Natural killer cell (primary cell): ENCODE measurements around the gene C18orf63. TPM values are rescaled to one million over a fixed set of nuclear protein-coding genes. Genes with fewer than 3 reads are reported as not detected.

Experiments
- ATAC-seq, 3 donors: fragments of 150-1000 bp in 2 of 3; fragments of 200-7000 bp in 1 of 3; cut with Tn5 transposase; 1 replicate in 1 of 3; 2 replicates in 2 of 3; pipeline ENCODE4 v1.10.0; 2021; ENCODE audit warnings: mild to moderate bottlenecking in 2 of 3, moderate library complexity in 2 of 3
- DNase-seq, 2 donors: peaks; one replicate each; pipeline versions ENCODE4 v3.0.0 to v3.0.0-alpha.2; 2013 to 2021; ENCODE audit warnings: mixed read lengths in 1 of 2
- H3K27ac ChIP-seq: one replicate; pipeline ENCODE4 v1.5.1; 2013; ENCODE audit warnings: mild to moderate bottlenecking, low read length
- H3K27me3 ChIP-seq: one replicate; pipeline ENCODE4 v1.6.1; 2013; ENCODE audit warnings: low read length; ENCODE audit not compliant: control insufficient read depth, insufficient read depth
- H3K36me3 ChIP-seq: one replicate; pipeline ENCODE4 v1.6.1; 2013; ENCODE audit warnings: low read length; ENCODE audit not compliant: control insufficient read depth, insufficient read depth
- H3K4me1 ChIP-seq: one replicate; pipeline ENCODE4 v1.6.1; 2013; ENCODE audit warnings: low read length; ENCODE audit not compliant: control insufficient read depth, insufficient read depth
- H3K4me3 ChIP-seq: one replicate; pipeline ENCODE4 v1.5.1; 2013; ENCODE audit warnings: low read length
- H3K9me3 ChIP-seq: one replicate; pipeline ENCODE4 v1.6.1; 2013; ENCODE audit warnings: low read length; ENCODE audit not compliant: control insufficient read depth, insufficient read depth
- H3K27ac Mint-ChIP-seq, 2 donors: one replicate each; pipeline ENCODE4 v1.8.0; 2022; ENCODE audit warnings: mild to moderate bottlenecking in 2 of 2, mixed read lengths in 2 of 2, moderate library complexity in 1 of 2
- H3K27me3 Mint-ChIP-seq, 2 donors: one replicate each; pipeline ENCODE4 v1.8.0; 2022; ENCODE audit warnings: low read depth in 2 of 2, mixed read lengths in 2 of 2
- H3K36me3 Mint-ChIP-seq: one replicate; pipeline ENCODE4 v1.8.0; 2022; ENCODE audit warnings: mixed read lengths
- H3K4me1 Mint-ChIP-seq, 2 donors: one replicate each; pipeline ENCODE4 v1.8.0; 2022; ENCODE audit warnings: mixed read lengths in 2 of 2
- H3K4me3 Mint-ChIP-seq: one replicate; pipeline ENCODE4 v1.8.0; 2022; ENCODE audit warnings: mild to moderate bottlenecking, moderate library complexity, mixed read lengths
- H3K9me3 Mint-ChIP-seq, 2 donors: one replicate each; pipeline ENCODE4 v1.8.0; 2022; ENCODE audit warnings: mixed read lengths in 2 of 2
- WGBS: methylation state at CpG from one replicate; pipeline ENCODE4 v1.1.7; 2013; ENCODE audit warnings: missing lambda C conversion rate; ENCODE audit not compliant: insufficient coverage; 5-methylcytosine and 5-hydroxymethylcytosine counted together
- intact Hi-C: fragments of 100-400 bp; cut with micrococcal nuclease; formaldehyde crosslinking; loops from one replicate; pipeline ENCODE4 v1.14.2; 2022
- total RNA-seq, 4 donors: library from RNA; stranded (reverse); fragments of 120-200 nt in 1 of 4; gene quantifications; one replicate each; pipeline versions ENCODE4 v1.2.3 to v1.2.4, GENCODE V29; 2013 to 2022
- TF ChIP-seq, protein P1 (sequence below): fragments of 200-600 bp; IDR thresholded peaks from one replicate; pipeline ENCODE4 v1.8.0; 2022; ENCODE audit warnings: antibody characterized with exemption

The C18orf63 gene
- total RNA-seq, 3 donors from 2014 or later (not counting 1 experiment from before 2014, with no cell fraction given) = not detected

DNA sequence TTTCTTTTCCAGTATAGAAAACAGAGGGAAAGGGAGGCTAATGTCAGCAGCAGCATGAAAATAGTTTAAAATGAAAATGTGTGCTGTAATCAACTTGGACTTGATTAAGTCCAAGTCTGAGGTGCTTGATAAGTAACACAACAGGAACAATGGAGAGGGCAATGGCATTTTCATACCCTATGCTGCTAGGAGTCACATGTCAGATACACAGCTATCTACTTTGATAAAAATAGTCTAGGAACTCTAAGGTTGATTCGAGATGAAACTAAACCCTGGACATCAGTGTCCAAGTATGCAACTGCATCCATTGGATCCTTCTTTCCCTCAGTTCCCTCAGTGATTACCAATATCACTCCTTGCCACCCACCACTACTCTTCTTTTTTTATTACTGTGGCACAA is 4.6 kb upstream of the C18orf63 start:
- TF ChIP-seq, protein P1, sequence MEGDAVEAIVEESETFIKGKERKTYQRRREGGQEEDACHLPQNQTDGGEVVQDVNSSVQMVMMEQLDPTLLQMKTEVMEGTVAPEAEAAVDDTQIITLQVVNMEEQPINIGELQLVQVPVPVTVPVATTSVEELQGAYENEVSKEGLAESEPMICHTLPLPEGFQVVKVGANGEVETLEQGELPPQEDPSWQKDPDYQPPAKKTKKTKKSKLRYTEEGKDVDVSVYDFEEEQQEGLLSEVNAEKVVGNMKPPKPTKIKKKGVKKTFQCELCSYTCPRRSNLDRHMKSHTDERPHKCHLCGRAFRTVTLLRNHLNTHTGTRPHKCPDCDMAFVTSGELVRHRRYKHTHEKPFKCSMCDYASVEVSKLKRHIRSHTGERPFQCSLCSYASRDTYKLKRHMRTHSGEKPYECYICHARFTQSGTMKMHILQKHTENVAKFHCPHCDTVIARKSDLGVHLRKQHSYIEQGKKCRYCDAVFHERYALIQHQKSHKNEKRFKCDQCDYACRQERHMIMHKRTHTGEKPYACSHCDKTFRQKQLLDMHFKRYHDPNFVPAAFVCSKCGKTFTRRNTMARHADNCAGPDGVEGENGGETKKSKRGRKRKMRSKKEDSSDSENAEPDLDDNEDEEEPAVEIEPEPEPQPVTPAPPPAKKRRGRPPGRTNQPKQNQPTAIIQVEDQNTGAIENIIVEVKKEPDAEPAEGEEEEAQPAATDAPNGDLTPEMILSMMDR = no peak
- Mint-ChIP-seq H3K4me3 (no peak overlapping the region), H3K27ac (no peak overlapping the region), H3K4me1 (no peaks in the 10 kb centered on the region), H3K9me3 (no peaks in the 10 kb centered on the region), H3K36me3 (no peaks in the 10 kb centered on the region), H3K27me3 (peaks cover 29 to 32% of the 10 kb centered on the region in 2 donors)
- no peak for ATAC-seq
- Histone ChIP-seq H3K4me3 (no peak overlapping the region), H3K27ac (no peak overlapping the region), H3K36me3 (no peaks in the 10 kb centered on the region), H3K4me1 (no peaks in the 10 kb centered on the region), H3K9me3 (no peaks in the 10 kb centered on the region), H3K27me3 (peaks cover 2% of the 10 kb centered on the region)
- no peak for DNase-seq
- 87% methylated on average over 1 of the region's 1 CpG for WGBS
- intact Hi-C loops = loop anchor here (1.0 kb wide), 1 partner anchor 182 kb away; no protein-coding TSS in a partner anchor

DNA sequence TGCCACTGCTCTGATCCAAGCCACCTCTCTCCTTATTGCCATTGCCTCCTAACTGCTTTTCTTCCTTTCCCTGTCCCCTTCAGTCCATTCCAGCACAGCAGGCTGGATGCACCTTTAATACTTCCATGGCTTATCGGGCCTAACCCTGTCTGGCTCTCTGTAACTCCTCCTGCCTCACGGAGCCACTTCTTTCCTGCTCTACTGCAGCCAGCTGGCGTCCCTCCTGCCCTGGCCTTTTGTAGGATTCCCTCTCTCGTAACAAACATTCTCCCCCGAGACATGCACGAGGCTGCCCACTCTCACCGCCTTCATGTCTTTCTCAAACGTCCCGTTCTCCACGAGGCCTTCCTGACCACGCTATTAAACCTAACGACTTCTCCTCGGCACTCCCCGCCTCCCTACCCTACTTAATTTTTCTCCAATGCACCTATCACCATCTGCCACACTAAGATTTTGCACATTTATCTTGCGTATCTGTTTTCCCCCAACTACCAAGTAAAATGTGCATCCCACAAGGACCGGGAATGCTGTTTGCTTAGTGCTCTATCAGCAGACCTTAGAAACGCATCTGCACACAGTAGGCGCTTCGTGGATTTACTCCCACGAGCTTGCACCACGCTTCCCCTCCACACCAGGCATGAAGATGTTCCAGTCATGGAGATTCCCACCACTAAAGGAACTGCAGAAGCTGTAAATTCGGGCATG is 728 bp upstream of the C18orf63 start:
- 91% methylated on average over 22 of the region's 22 CpGs for WGBS
- no peaks in the 10 kb centered on the region for H3K9me3 ChIP-seq
- intact Hi-C loops = no loop called here
- no peaks in the 10 kb centered on the region for H3K36me3 ChIP-seq
- H3K36me3 Mint-ChIP-seq = no peaks in the 10 kb centered on the region
- no peaks in the 10 kb centered on the region for H3K4me1 ChIP-seq
- no peaks in the 10 kb centered on the region for H3K27me3 ChIP-seq
- no peak overlapping the region for H3K27ac Mint-ChIP-seq
- ATAC-seq = no peak
- H3K4me3 Mint-ChIP-seq = no peak overlapping the region
- H3K9me3 Mint-ChIP-seq = no peaks in the 10 kb centered on the region
- no peak overlapping the region for H3K4me3 ChIP-seq
- TF ChIP-seq, protein P1 = no peak
- no peak for DNase-seq
- peaks cover 16 to 17% of the 10 kb centered on the region in 2 donors for H3K27me3 Mint-ChIP-seq
- H3K27ac ChIP-seq = no peak overlapping the region
- H3K4me1 Mint-ChIP-seq = no peaks in the 10 kb centered on the region

DNA sequence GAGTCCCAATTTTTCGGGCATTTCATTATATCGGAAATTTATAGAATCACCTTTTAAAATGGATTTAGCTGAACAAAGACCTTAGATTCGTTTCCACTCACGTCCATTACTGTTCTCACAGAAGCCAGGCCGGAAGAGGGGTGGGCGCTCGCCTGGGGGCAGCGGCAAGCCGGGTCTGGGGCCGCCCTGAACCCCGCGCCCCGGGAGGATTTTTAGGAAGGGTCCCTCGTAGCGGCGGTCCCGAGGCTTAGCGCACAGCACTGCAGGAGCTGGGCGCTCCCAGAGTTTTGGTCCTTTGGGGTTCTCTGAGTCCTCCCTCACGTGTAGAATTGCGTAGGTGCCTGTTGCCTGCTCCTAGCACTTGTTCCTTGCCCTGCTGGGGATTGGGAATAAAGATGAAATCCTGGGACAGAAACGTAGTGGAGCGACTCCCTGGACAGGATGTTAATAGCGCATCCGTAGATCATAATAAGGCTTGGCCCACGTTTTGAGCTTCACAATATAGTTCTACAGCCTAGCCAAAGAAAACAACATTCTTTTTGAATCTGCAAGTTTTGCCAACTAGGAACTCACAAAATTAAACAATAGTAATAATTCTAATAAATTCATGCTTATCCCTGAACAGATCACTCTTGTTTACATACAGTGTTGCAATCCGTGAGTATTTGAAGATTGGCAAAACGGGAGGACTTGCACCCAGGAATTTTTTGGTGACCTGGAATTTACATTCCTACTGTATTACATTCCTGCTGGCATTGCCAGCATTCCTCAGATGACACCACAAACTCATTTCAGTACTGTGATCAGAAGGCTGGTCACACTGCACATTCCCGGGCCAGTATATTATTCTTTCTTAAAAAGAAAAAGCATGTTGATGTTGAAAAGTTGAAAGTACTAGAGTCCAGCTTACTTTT is 875 bp downstream of the C18orf63 start:
- Mint-ChIP-seq H3K27me3 (peaks cover 8 to 10% of the 10 kb centered on the region in 2 donors), H3K9me3 (no peaks in the 10 kb centered on the region), H3K36me3 (no peaks in the 10 kb centered on the region), H3K4me1 (no peaks in the 10 kb centered on the region), H3K27ac (no peak overlapping the region), H3K4me3 (no peak overlapping the region)
- no peaks in the 10 kb centered on the region for H3K4me1 ChIP-seq
- DNase-seq (no peak), ATAC-seq (no peak)
- no peaks in the 10 kb centered on the region for H3K27me3 ChIP-seq
- no peaks in the 10 kb centered on the region for H3K9me3 ChIP-seq
- H3K4me3 ChIP-seq = no peak overlapping the region
- 94% methylated on average over 28 of the region's 29 CpGs for WGBS
- no peak overlapping the region for H3K27ac ChIP-seq
- no peaks in the 10 kb centered on the region for H3K36me3 ChIP-seq
- TF ChIP-seq, protein P1 = no peak
- intact Hi-C loops = no loop called here
